NB4 (cell line): Measurements from ENCODE around the gene FOXP4.

ENCODE experiments used
- MYC ChIP-seq: IDR thresholded peaks from 2 replicates; pipeline ENCODE4 v1.6.1; 2011; ENCODE audit warnings: low read depth, low read length
- POLR2A ChIP-seq: IDR thresholded peaks from 2 replicates; pipeline ENCODE4 v1.6.1; 2011; ENCODE audit warnings: mild to moderate bottlenecking; ENCODE audit not compliant: insufficient read length; ENCODE audit errors: extremely low read depth
- TF ChIP-seq, protein P1 (sequence below): IDR thresholded peaks from one replicate; pipeline ENCODE4 v1.5.1; 2012; ENCODE audit warnings: low read depth, low read length
- TF ChIP-seq, protein P2 (sequence below): IDR thresholded peaks from 2 replicates; pipeline ENCODE4 v1.6.1; 2011; ENCODE audit warnings: low read depth, low read length

GRCh38 chr6:41621367-41621766, 75.2 kb downstream of the FOXP4 start:
- TF ChIP-seq, protein P1, sequence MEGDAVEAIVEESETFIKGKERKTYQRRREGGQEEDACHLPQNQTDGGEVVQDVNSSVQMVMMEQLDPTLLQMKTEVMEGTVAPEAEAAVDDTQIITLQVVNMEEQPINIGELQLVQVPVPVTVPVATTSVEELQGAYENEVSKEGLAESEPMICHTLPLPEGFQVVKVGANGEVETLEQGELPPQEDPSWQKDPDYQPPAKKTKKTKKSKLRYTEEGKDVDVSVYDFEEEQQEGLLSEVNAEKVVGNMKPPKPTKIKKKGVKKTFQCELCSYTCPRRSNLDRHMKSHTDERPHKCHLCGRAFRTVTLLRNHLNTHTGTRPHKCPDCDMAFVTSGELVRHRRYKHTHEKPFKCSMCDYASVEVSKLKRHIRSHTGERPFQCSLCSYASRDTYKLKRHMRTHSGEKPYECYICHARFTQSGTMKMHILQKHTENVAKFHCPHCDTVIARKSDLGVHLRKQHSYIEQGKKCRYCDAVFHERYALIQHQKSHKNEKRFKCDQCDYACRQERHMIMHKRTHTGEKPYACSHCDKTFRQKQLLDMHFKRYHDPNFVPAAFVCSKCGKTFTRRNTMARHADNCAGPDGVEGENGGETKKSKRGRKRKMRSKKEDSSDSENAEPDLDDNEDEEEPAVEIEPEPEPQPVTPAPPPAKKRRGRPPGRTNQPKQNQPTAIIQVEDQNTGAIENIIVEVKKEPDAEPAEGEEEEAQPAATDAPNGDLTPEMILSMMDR, result no peak
- no peak for TF ChIP-seq POLR2A
- TF ChIP-seq MYC, result no peak
- TF ChIP-seq, protein P2, sequence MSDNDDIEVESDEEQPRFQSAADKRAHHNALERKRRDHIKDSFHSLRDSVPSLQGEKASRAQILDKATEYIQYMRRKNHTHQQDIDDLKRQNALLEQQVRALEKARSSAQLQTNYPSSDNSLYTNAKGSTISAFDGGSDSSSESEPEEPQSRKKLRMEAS, result no peak
